Ovary (tissue), 9 donors: ENCODE results near the gene CRTAC1. TPM values are rescaled to one million over a fixed set of nuclear protein-coding genes. Genes with fewer than 3 reads are reported as not detected.

ENCODE experiments used
- DNase-seq, 5 donors: peaks; one replicate each; pipeline ENCODE4 v3.0.0-alpha.2; 2019 to 2020
- H3K27ac ChIP-seq, 2 donors: fragments of 200-600 bp; one replicate each; pipeline versions ENCODE4 v1.5.1 to v1.8.0; 2019 to 2022
- H3K27me3 ChIP-seq: fragments of 200-600 bp; one replicate; pipeline ENCODE4 v1.8.0; 2022
- H3K36me3 ChIP-seq: fragments of 200-600 bp; sonication (generic); one replicate; pipeline ENCODE4 v1.5.1; 2019
- H3K4me1 ChIP-seq: one replicate; pipeline ENCODE4 v1.8.1; 2013; ENCODE audit warnings: mild to moderate bottlenecking, moderate library complexity; ENCODE audit not compliant: insufficient read depth
- H3K4me3 ChIP-seq: fragments of 200-600 bp; sonication (generic); one replicate; pipeline ENCODE4 v1.5.1; 2017
- H3K9me3 ChIP-seq, 2 donors: fragments of 200-600 bp in 1 of 2; sonication (generic) in 1 of 2; one replicate each; pipeline versions ENCODE4 v1.5.1 to v1.8.1; 2013 to 2019; ENCODE audit warnings: mild to moderate bottlenecking in 1 of 2, moderate library complexity in 1 of 2
- EP300 ChIP-seq: sonication (generic); formaldehyde crosslinking; IDR thresholded peaks from one replicate; pipeline ENCODE4 v1.6.1; 2017; ENCODE audit warnings: antibody characterized with exemption
- POLR2A ChIP-seq: fragments of 450-650 bp; IDR thresholded peaks from one replicate; pipeline ENCODE4 v1.6.1; 2017; ENCODE audit warnings: antibody characterized with exemption, mild to moderate bottlenecking, moderate library complexity
- WGBS, 3 donors: extraction: QIAGEN DNeasy Blood & Tissue Kit in 1 of 3; methylation state at CpG; one replicate each; pipeline versions ENCODE4 v1.1.5 to v1.1.7; 2013 to 2017; 5-methylcytosine and 5-hydroxymethylcytosine counted together
- intact Hi-C, 4 donors: fragments of 100-400 bp; cut with DNase I; formaldehyde crosslinking; loops; one replicate each; pipeline versions ENCODE4 v1.11.0 to v1.15.1; 2022 to 2023
- polyA plus RNA-seq, 2 donors: library from polyadenylated mRNA; stranded (reverse); fragments of 200-250 nt in 1 of 2; fragments of 350-450 nt in 1 of 2; fragmentation: Illumina TruSeq in 1 of 2; extraction: RNeasy Lipid Tissue Mini Kit (QIAGEN cat#74804) in 1 of 2; gene quantifications; one replicate each; pipeline ENCODE4 v1.2.3, GENCODE V29; 2013 to 2014
- total RNA-seq, 7 donors: library from RNA; depleted of rRNA in 2 of 7; stranded (reverse); fragments of >200 nt in 2 of 7; fragmentation: NEBNext Ultra II Directional in 3 of 7; extraction: Animal tissue kit (Norgen Biotek cat#: 25700) in 3 of 7; gene quantifications; one replicate each; pipeline versions ENCODE4 v1.1.0 to v1.2.4, GENCODE V29; 2016 to 2023
- TF ChIP-seq, protein P1 (sequence below), 3 donors: fragments of 450-650 bp in 2 of 3; fragments of 200-600 bp in 1 of 3; IDR thresholded peaks; one replicate each; pipeline versions ENCODE4 v1.5.1 to v1.8.0; 2016 to 2022; ENCODE audit warnings: antibody characterized with exemption in 3 of 3, mild to moderate bottlenecking in 1 of 3
- donor health status: DM: no; HTN: no; CAD: no; lungs with moderate emphysema.
- donor health status: DM: no; HTN: no; CAD: no.
- donor health status: Bipolar disorder and iron deficiency.
- donor health status: DM: yes; HTN: yes; CAD: no.
- donor health status: DM: no; HTN: no; CAD: no.
- donor health status: DM: yes; HTN: yes; CAD: no.

Gene CRTAC1
- total and polyA plus RNA-seq, 9 donors = 0.13 to 19.5 (median 1.6) TPM

DNA sequence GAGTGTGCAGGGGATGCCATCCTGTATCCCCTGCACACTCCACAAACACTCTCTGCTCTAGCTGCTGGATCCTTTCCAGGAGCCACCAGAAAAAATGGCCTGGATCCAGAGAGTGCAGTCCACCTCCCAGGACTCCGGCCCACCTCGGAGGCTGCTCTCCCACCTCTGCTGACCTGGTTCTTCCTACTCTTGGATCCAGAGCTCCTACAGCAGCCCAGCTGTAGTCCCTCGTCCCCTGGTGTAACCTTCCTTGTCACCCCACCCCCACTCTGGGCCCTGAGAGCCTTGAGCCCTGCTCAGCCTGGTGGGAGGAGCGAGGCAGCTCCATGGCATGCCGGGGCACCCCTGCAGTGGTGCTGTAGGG, 126.4 kb downstream of the CRTAC1 start:
- no peaks in the 10 kb centered on the region for H3K9me3 ChIP-seq
- H3K27me3 ChIP-seq = no peaks in the 10 kb centered on the region
- H3K27ac ChIP-seq = no peak overlapping the region
- TF ChIP-seq EP300 = no peak
- TF ChIP-seq, protein P1, sequence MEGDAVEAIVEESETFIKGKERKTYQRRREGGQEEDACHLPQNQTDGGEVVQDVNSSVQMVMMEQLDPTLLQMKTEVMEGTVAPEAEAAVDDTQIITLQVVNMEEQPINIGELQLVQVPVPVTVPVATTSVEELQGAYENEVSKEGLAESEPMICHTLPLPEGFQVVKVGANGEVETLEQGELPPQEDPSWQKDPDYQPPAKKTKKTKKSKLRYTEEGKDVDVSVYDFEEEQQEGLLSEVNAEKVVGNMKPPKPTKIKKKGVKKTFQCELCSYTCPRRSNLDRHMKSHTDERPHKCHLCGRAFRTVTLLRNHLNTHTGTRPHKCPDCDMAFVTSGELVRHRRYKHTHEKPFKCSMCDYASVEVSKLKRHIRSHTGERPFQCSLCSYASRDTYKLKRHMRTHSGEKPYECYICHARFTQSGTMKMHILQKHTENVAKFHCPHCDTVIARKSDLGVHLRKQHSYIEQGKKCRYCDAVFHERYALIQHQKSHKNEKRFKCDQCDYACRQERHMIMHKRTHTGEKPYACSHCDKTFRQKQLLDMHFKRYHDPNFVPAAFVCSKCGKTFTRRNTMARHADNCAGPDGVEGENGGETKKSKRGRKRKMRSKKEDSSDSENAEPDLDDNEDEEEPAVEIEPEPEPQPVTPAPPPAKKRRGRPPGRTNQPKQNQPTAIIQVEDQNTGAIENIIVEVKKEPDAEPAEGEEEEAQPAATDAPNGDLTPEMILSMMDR (IDR thresholded peaks at IDR 0.05) = no peak
- TF ChIP-seq POLR2A = no peak
- no peaks in the 10 kb centered on the region for H3K4me1 ChIP-seq
- intact Hi-C loops = no loop called here
- DNase-seq = no peak
- WGBS, 3 donors = 36 to 47% (median 40%) methylated on average over 5 of the region's 5 CpGs
- no peaks in the 10 kb centered on the region for H3K36me3 ChIP-seq
- no peak overlapping the region for H3K4me3 ChIP-seq

DNA sequence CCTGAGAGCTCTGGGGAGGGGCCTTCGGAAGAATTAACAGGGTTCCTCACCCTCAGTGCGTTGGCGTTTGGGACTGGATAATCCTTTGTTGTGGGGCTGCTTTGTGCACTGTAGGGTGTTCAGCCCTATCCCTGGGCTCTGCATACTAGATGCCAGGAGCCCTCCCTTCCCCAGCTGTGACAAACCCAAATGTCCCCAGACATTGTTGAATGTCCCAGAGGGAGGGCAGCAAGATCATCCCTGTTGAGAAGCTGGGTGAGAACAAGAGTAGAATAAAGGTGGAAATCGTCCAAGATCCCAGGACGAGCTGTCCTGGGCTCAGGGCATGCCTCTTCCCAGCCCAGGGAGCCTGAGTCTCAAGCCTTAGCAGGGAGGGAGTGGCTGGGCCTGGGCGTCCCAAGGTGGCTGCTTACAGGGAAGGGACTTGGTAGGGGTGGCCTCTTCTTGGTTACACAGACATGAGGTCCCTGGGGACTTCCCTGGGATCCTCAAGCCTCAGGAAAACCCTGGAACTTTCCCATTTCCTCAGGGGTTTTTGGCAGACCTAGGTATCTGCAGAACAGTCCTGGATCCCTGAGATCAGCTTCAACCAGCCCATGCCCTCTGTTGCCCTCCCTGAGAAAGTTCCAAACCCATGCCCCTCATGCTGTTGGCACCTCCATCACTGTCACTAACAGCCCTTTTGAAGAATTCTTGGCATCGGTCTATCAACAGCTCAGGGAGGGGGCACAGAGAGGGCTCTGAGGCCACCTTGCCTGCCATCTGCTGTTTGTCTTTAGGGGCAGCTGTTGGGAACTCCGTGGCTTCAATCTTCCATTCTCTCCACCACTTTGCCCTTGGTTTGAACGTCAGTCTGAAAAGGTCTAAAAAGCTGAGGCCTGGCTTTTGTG, 127.0 kb downstream of the CRTAC1 start:
- H3K27me3 ChIP-seq = no peaks in the 10 kb centered on the region
- WGBS, 3 donors = 53 to 56% (median 55%) methylated on average over 9 of the region's 9 CpGs
- H3K4me3 ChIP-seq = no peak overlapping the region
- no peaks in the 10 kb centered on the region for H3K36me3 ChIP-seq
- no peaks in the 10 kb centered on the region for H3K9me3 ChIP-seq
- DNase-seq = no peak
- no peaks in the 10 kb centered on the region for H3K4me1 ChIP-seq
- intact Hi-C loops = no loop called here
- no peak overlapping the region for H3K27ac ChIP-seq
- TF ChIP-seq POLR2A (no peak), EP300 (no peak)
- TF ChIP-seq, protein P1 (IDR thresholded peaks at IDR 0.05) = no peak

DNA sequence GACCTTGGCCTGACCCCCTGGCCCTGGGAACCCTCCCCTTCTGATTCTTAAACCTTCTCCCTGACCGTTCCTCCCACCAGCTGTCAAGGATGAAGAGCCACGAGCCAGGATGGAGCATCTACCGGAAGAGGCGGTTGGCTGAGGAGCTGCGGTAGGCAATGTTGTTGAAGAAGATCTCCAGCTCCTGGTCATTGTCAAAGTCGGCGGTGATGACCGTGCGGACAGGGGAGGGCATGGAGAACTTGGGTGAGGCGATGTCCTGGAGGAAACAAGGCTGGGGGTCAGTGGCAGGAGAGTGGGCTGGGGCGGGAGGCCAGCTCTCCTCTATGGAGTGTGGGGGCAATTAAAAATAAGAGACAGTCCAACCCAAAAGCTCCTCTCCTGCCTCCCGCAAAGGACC, 129.0 kb downstream of the CRTAC1 start:
- TF ChIP-seq EP300 (no peak), POLR2A (no peak)
- TF ChIP-seq, protein P1 (IDR thresholded peaks at IDR 0.05) = no peak
- no peaks in the 10 kb centered on the region for H3K4me1 ChIP-seq
- H3K36me3 ChIP-seq = no peaks in the 10 kb centered on the region
- intact Hi-C loops = no loop called here
- no peak for DNase-seq
- H3K9me3 ChIP-seq = no peaks in the 10 kb centered on the region
- H3K27ac ChIP-seq = no peak overlapping the region
- no peaks in the 10 kb centered on the region for H3K27me3 ChIP-seq
- no peak overlapping the region for H3K4me3 ChIP-seq
- 55 to 64% (median 58%) methylated on average over 12 of the region's 12 CpGs for WGBS, 3 donors

DNA sequence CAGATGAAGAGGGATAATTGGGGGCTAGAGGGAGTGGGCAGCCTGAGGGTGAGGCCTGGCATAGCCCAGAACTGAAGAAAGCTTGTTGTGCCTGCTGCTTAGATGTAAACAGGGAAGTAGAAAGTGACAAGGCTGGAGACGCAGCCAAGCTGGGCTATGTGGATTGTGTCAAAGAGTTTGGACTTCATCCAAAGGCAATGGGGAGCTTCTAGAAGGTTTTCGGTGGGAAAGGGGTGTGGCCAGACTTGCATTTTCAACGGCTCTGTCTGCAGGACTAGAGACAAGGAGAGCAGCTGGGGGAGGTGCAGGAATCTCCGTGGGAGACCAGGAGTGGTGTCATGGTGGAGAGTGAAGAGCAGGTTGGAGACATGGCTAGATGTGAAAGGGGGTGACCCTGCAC, 132.0 kb downstream of the CRTAC1 start:
- Histone ChIP-seq H3K4me1 (no peaks in the 10 kb centered on the region), H3K4me3 (no peak overlapping the region), H3K27me3 (no peaks in the 10 kb centered on the region), H3K9me3 (no peaks in the 10 kb centered on the region), H3K36me3 (no peaks in the 10 kb centered on the region), H3K27ac (no peak overlapping the region)
- TF ChIP-seq POLR2A = no peak
- no peak for TF ChIP-seq EP300
- TF ChIP-seq, protein P1 (IDR thresholded peaks at IDR 0.05) = no peak
- whole genome bisulfite sequencing, 3 donors = 7 to 11% (median 8%) methylated on average over 4 of the region's 4 CpGs
- intact Hi-C loops = no loop called here
- no peak for DNase-seq
